ENCODE measurements around the gene RAB31.

RAB31 gene

DNA sequence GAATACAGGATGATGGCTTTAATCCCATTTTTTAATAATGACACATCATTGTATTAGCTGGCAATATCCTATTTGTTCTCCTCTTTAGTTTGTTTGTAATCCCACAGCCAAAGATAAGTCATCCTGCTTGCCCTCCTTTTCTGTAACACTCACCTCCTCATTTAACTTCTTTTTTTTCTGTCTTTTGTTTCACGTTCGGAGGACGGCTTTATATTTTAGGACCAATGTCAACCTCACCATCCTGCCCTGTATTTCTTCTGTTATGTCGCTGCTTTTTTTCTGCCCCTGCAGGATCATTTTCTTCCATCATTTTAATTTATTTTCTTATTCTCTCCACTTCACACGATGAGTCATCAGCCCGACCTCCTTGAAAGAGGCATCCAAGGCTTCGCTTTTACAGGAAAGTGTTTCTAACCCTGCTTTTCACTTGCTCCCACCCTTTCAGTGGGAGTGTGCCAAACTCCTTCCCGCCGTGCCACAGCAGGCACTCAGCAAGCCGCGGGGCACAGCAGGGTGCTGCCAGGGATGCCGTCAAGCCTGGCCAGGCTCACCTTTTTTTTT, 11.4 kb downstream of the RAB31 start:
- H3K4me3 ChIP-seq (ENCODE audit: low read depth, low read length, poor library complexity, severe bottlenecking) = no peak overlapping the region

DNA sequence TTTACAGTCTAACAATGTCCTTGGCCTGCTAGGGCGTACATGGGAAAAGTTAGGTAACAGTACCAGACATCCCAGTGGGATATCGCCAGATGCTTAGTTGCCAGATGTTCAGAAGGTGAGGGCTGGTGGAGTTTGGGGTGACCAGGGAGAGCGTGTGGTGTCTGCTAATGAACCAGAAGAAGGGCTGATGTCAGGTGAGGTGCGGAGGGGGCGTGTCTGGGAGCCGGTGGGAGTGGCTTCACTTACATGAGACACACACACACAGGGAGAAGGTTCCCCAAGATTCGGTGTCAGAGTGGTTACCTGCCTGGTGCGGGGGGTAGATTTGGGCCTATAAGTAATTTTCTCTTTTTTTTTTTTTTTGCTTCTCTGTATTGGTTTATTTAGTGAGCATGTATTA, 12.2 kb downstream of the RAB31 start:
- Histone ChIP-seq H4K20me1 (ENCODE audit: insufficient read depth, low read length) (no peaks in the 10 kb centered on the region), H3K9ac (ENCODE audit: low read length) (no peak overlapping the region)

More for the DNA sequence above, 11.4 kb downstream of the RAB31 start:
- H4K20me1 ChIP-seq (ENCODE audit: insufficient read depth, low read length) = no peaks in the 10 kb centered on the region
- H3K27me3 ChIP-seq (ENCODE audit: insufficient read depth, low read length) = peaks cover 7% of the 10 kb centered on the region; the same call in 1 of the 2 replicates
- no peak overlapping the region for H3K9ac ChIP-seq (ENCODE audit: low read length)
- H3K9me3 ChIP-seq (ENCODE audit: low read length) = no peaks in the 10 kb centered on the region
- H3K9me2 ChIP-seq (ENCODE audit: low read depth, low read length) = no peaks in the 10 kb centered on the region
- H3K79me2 ChIP-seq (ENCODE audit: insufficient read depth, low read length) = no peaks in the 10 kb centered on the region
- TF ChIP-seq, protein P1, sequence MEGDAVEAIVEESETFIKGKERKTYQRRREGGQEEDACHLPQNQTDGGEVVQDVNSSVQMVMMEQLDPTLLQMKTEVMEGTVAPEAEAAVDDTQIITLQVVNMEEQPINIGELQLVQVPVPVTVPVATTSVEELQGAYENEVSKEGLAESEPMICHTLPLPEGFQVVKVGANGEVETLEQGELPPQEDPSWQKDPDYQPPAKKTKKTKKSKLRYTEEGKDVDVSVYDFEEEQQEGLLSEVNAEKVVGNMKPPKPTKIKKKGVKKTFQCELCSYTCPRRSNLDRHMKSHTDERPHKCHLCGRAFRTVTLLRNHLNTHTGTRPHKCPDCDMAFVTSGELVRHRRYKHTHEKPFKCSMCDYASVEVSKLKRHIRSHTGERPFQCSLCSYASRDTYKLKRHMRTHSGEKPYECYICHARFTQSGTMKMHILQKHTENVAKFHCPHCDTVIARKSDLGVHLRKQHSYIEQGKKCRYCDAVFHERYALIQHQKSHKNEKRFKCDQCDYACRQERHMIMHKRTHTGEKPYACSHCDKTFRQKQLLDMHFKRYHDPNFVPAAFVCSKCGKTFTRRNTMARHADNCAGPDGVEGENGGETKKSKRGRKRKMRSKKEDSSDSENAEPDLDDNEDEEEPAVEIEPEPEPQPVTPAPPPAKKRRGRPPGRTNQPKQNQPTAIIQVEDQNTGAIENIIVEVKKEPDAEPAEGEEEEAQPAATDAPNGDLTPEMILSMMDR (IDR thresholded peaks at IDR 0.05; ENCODE audit: low read length) = no peak
- TF ChIP-seq EZH2 (IDR thresholded peaks at IDR 0.05; ENCODE audit: borderline replicate concordance, low read length) = no peak
- no peak overlapping the region for H3K4me2 ChIP-seq (ENCODE audit: low read length)
- no peaks in the 10 kb centered on the region for H3K4me1 ChIP-seq (ENCODE audit: insufficient read depth, low read length, severe bottlenecking)
- H3K27ac ChIP-seq (ENCODE audit: low read depth, low read length, poor library complexity, severe bottlenecking) = no peak overlapping the region
- H3K36me3 ChIP-seq (ENCODE audit: insufficient read depth, low read length) = no peaks in the 10 kb centered on the region
- no peak overlapping the region for H2AFZ ChIP-seq (ENCODE audit: low read length)
- no peaks in the 10 kb centered on the region for H3F3A ChIP-seq (ENCODE audit: insufficient read depth, low read length)

DNA sequence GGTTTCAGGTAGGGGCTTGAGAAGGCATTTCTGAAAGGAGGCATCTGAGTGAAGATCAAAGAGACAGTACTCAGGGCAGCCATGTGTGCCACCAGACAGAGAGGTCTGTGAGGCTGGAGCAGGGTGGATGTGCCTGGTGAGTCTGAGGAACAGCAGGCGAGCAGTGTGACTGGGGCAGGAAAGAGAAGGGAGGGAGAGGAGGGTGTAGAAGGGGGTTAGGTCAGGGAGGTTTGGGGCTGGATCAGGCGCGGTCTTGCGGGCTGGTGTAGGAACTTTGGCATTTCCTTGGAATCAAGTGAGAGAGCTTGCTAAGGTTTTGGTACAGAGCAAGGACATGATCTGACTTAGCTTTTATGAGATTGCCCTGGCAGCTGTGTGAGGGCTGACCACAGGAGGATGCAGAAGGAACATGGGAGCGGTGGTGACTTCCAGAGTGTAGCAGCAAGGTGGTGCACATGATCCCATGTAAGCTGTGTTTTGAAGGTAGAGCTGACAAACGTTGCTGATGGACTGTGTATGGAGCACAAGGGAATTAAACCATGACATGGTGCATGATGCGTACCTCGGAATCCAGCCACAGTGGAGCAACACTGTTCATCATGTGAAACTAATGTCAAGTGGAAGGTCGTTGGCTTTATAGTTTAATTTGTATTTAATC, 13.9 kb downstream of the RAB31 start:
- Histone ChIP-seq H3K27ac (ENCODE audit: low read depth, low read length, poor library complexity, severe bottlenecking) (no peak overlapping the region), H3K79me2 (ENCODE audit: insufficient read depth, low read length) (no peaks in the 10 kb centered on the region), H3K4me3 (ENCODE audit: low read depth, low read length, poor library complexity, severe bottlenecking) (no peak overlapping the region), H3F3A (ENCODE audit: insufficient read depth, low read length) (no peaks in the 10 kb centered on the region), H3K4me1 (ENCODE audit: insufficient read depth, low read length, severe bottlenecking) (no peaks in the 10 kb centered on the region), H3K36me3 (ENCODE audit: insufficient read depth, low read length) (no peaks in the 10 kb centered on the region), H3K9ac (ENCODE audit: low read length) (no peak overlapping the region), H2AFZ (ENCODE audit: low read length) (no peak overlapping the region), H3K27me3 (ENCODE audit: insufficient read depth, low read length) (peaks cover 13% of the 10 kb centered on the region; the same call in 1 of the 2 replicates), H4K20me1 (ENCODE audit: insufficient read depth, low read length) (no peaks in the 10 kb centered on the region), H3K9me3 (ENCODE audit: low read length) (no peaks in the 10 kb centered on the region), H3K4me2 (ENCODE audit: low read length) (no peak overlapping the region), H3K9me2 (ENCODE audit: low read depth, low read length) (no peaks in the 10 kb centered on the region)
- no peak for TF ChIP-seq EZH2 (IDR thresholded peaks at IDR 0.05; ENCODE audit: borderline replicate concordance, low read length)
- TF ChIP-seq, protein P1 (IDR thresholded peaks at IDR 0.05; ENCODE audit: low read length) = no peak

More for the DNA sequence above, 12.2 kb downstream of the RAB31 start:
- Histone ChIP-seq H3K9me2 (ENCODE audit: low read depth, low read length) (no peaks in the 10 kb centered on the region), H3K27ac (ENCODE audit: low read depth, low read length, poor library complexity, severe bottlenecking) (no peak overlapping the region), H3K27me3 (ENCODE audit: insufficient read depth, low read length) (peaks cover 13% of the 10 kb centered on the region; the same call in 1 of the 2 replicates), H3K9me3 (ENCODE audit: low read length) (no peaks in the 10 kb centered on the region), H3K4me2 (ENCODE audit: low read length) (no peak overlapping the region), H3K4me1 (ENCODE audit: insufficient read depth, low read length, severe bottlenecking) (no peaks in the 10 kb centered on the region), H3K4me3 (ENCODE audit: low read depth, low read length, poor library complexity, severe bottlenecking) (no peak overlapping the region), H3F3A (ENCODE audit: insufficient read depth, low read length) (no peaks in the 10 kb centered on the region), H3K36me3 (ENCODE audit: insufficient read depth, low read length) (no peaks in the 10 kb centered on the region), H2AFZ (ENCODE audit: low read length) (no peak overlapping the region), H3K79me2 (ENCODE audit: insufficient read depth, low read length) (no peaks in the 10 kb centered on the region)
- TF ChIP-seq, protein P1 (IDR thresholded peaks at IDR 0.05; ENCODE audit: low read length) = no peak
- no peak for TF ChIP-seq EZH2 (IDR thresholded peaks at IDR 0.05; ENCODE audit: borderline replicate concordance, low read length)
